HG03039 (cell line): Measurements from ENCODE around the gene PHF1.

Source experiments
- ATAC-seq: cut with Tn5 transposase; IDR thresholded peaks from one replicate; pipeline ENCODE4 v1.9.1; 2021; ENCODE audit warnings: mild to moderate bottlenecking, moderate library complexity; ENCODE audit not compliant: unreplicated experiment

The PHF1 gene

GRCh38 chr6:33453393-33454008 lies 42.7 kb downstream of the PHF1 start:
- no peak for ATAC-seq

GRCh38 chr6:33454009-33454946 lies 43.5 kb downstream of the PHF1 start, which contains the start of gene ZBTB9:
Gene ZBTB9, plus strand, starts transcription at chr6:33454576. Its CDS starts 525 bp downstream, at chr6:33455101.
- peak; percentile 98 for ATAC-seq

GRCh38 chr6:33455051-33455450 lies 44.2 kb downstream of the PHF1 start:
- no peak for ATAC-seq

- no peak for ATAC-seq
Measured at GRCh38 chr6:33456156-33456555, 45.3 kb downstream of the PHF1 start.

- no peak for ATAC-seq
Measured at GRCh38 chr6:33458676-33459075, 47.9 kb downstream of the PHF1 start.

GRCh38 chr6:33459226-33459625 lies 48.4 kb downstream of the PHF1 start:
- no peak for ATAC-seq
